Pancreas (tissue), 10 donors: ENCODE data around the gene RXFP2. TPM values are rescaled to one million over a fixed set of nuclear protein-coding genes. Genes with fewer than 3 reads are reported as not detected.

Experiments used
- ATAC-seq, 4 donors: fragments of 200-7000 bp; cut with Tn5 transposase; one replicate each; pipeline versions ENCODE4 v1.8.0 to v1.9.1; 2020; ENCODE audit warnings: mild to moderate bottlenecking in 4 of 4, moderate library complexity in 4 of 4
- DNase-seq, 6 donors: peaks; one replicate each; pipeline ENCODE4 v3.0.0-alpha.2; 2020
- FAIRE-seq: peaks from 2 replicates; lab custom pipeline; 2012; peaks lifted over from hg19 to GRCh38; lab: Jason Lieb, UNC
- H3K27ac ChIP-seq, 4 donors: fragments of 200-600 bp; sonication (generic); 1 replicate in 3 of 4; 2 replicates in 1 of 4; pipeline versions ENCODE4 v1.5.0 to v1.8.0; 2020
- H3K27me3 ChIP-seq, 4 donors: fragments of 200-600 bp; one replicate each; pipeline ENCODE4 v1.8.0; 2021
- H3K36me3 ChIP-seq, 3 donors: fragments of 200-600 bp; sonication (generic) in 1 of 3; one replicate each; pipeline versions ENCODE4 v1.5.0 to v1.8.0; 2020 to 2021
- H3K4me1 ChIP-seq, 3 donors: fragments of 200-600 bp; one replicate each; pipeline ENCODE4 v1.8.0; 2021
- H3K4me3 ChIP-seq, 4 donors: fragments of 200-600 bp; sonication (generic) in 2 of 4; one replicate each; pipeline versions ENCODE4 v1.5.0 to v1.8.0; 2020 to 2021
- H3K9me3 ChIP-seq, 4 donors: fragments of 200-600 bp; one replicate each; pipeline ENCODE4 v1.8.0; 2021
- WGBS, 2 donors: extraction: QIAGEN DNeasy Blood & Tissue Kit; methylation state at CpG; one replicate each; pipeline ENCODE4 v1.1.7; 2013; 5-methylcytosine and 5-hydroxymethylcytosine counted together
- intact Hi-C, 3 donors: fragments of 100-400 bp; cut with DNase I; formaldehyde crosslinking; loops; one replicate each; pipeline versions ENCODE4 v1.11.1 to v1.14.2; 2022
- polyA plus RNA-seq, 2 donors: library from polyadenylated mRNA; stranded (reverse); fragments of 200-250 nt; gene quantifications; one replicate each; pipeline ENCODE4 v1.2.3, GENCODE V29; 2013
- total RNA-seq, 6 donors: library from RNA; stranded (reverse); fragmentation: NEBNext Ultra II Directional in 4 of 6; extraction: Animal tissue kit (Norgen Biotek cat#: 25700) in 4 of 6; gene quantifications; one replicate each; pipeline versions ENCODE4 v1.2.1 to v1.2.4, GENCODE V29; 2021 to 2023
- TF ChIP-seq, protein P1 (sequence below), 4 donors: fragments of 200-600 bp; sonication (generic) in 3 of 4; IDR thresholded peaks; one replicate each; pipeline versions ENCODE4 v1.5.0 to v1.8.0; 2021; ENCODE audit warnings: antibody characterized with exemption in 4 of 4
- donor health status: healthy with polysubstance abuse.
- donor health status: DM: no; HTN: no; CAD: no; lungs with moderate emphysema.
- donor health status: DM: no; HTN: no; CAD: no.
- donor health status: control.
- donor health status: control.
- donor health status: Bipolar disorder and iron deficiency.
- donor health status: DM: yes; HTN: yes; CAD: no.
- donor health status: DM: no; HTN: no; CAD: no.
- donor health status: DM: no; HTN: no; CAD: no.
- donor health status: DM: yes; HTN: yes; CAD: no.

Gene RXFP2
- total and polyA plus RNA-seq, 8 donors, result 0.02 TPM; not detected in 7

DNA sequence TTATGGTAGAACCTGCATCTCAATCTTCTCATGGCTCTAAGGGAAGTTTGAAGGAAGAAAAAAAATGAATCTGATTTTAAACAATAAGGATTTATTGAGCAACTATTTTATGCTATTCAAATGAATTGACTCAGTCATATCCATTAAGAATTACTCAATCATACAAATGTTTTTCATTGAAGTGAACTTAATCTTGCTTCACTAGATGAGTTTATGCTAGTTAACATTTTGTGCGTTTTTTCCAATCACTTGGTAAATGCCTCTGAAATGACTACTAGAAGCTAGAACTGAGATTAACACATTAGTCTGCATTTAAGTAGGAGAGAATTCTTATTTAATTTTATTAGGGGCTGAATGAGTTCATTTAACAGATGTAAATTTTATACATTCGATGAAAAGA is 25.2 kb downstream of the RXFP2 start:
- no peak overlapping the region for H3K4me3 ChIP-seq
- no peaks in the 10 kb centered on the region for H3K9me3 ChIP-seq
- H3K4me1 ChIP-seq, result no peaks in the 10 kb centered on the region
- WGBS, 2 donors, result 68 to 81% methylated on average over 2 of the region's 2 CpGs
- H3K27me3 ChIP-seq, result no peaks in the 10 kb centered on the region
- H3K36me3 ChIP-seq, result no peaks in the 10 kb centered on the region
- TF ChIP-seq, protein P1, sequence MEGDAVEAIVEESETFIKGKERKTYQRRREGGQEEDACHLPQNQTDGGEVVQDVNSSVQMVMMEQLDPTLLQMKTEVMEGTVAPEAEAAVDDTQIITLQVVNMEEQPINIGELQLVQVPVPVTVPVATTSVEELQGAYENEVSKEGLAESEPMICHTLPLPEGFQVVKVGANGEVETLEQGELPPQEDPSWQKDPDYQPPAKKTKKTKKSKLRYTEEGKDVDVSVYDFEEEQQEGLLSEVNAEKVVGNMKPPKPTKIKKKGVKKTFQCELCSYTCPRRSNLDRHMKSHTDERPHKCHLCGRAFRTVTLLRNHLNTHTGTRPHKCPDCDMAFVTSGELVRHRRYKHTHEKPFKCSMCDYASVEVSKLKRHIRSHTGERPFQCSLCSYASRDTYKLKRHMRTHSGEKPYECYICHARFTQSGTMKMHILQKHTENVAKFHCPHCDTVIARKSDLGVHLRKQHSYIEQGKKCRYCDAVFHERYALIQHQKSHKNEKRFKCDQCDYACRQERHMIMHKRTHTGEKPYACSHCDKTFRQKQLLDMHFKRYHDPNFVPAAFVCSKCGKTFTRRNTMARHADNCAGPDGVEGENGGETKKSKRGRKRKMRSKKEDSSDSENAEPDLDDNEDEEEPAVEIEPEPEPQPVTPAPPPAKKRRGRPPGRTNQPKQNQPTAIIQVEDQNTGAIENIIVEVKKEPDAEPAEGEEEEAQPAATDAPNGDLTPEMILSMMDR (IDR thresholded peaks at IDR 0.05), result no peak
- intact Hi-C loops, result no loop called here
- no peak overlapping the region for H3K27ac ChIP-seq
- FAIRE-seq (no peak), DNase-seq (no peak), ATAC-seq (no peak)

DNA sequence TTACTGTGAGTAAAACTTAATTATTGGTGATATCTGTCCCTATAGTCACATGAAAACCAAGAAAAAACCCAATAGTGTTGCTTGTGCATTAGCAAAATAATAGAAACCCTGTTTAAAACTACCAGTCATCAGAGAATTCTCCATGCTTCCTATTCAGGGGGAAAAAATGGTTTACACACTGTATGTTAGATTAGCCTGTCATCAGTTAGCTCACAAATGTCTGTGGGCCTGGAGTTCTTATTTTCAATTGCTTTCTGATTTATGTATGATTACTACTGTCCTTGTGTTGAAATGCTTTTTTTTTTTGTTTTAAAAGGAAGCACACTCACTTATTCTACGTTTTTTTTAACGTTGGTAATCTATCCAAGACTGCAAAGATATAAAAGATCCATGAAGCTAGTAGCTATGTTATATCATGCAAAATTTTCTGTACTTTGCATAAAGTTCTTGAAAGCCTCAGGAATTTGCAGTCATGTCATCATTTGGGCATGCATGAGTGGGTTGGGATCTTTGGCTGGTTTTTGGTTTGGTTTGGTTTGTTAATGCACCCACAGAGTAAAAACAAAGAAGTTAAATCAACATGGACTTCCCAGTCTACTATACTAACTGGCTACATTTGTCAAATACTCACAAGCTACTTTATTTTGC is 25.9 kb downstream of the RXFP2 start:
- Histone ChIP-seq H3K36me3 (no peaks in the 10 kb centered on the region), H3K9me3 (no peaks in the 10 kb centered on the region), H3K4me3 (no peak overlapping the region), H3K27me3 (no peaks in the 10 kb centered on the region), H3K4me1 (no peaks in the 10 kb centered on the region), H3K27ac (no peak overlapping the region)
- 23 to 34% methylated on average over 2 of the region's 2 CpGs for WGBS, 2 donors
- DNase-seq (no peak), FAIRE-seq (no peak), ATAC-seq (no peak)
- intact Hi-C loops, result no loop called here
- TF ChIP-seq, protein P1 (IDR thresholded peaks at IDR 0.05), result no peak

DNA sequence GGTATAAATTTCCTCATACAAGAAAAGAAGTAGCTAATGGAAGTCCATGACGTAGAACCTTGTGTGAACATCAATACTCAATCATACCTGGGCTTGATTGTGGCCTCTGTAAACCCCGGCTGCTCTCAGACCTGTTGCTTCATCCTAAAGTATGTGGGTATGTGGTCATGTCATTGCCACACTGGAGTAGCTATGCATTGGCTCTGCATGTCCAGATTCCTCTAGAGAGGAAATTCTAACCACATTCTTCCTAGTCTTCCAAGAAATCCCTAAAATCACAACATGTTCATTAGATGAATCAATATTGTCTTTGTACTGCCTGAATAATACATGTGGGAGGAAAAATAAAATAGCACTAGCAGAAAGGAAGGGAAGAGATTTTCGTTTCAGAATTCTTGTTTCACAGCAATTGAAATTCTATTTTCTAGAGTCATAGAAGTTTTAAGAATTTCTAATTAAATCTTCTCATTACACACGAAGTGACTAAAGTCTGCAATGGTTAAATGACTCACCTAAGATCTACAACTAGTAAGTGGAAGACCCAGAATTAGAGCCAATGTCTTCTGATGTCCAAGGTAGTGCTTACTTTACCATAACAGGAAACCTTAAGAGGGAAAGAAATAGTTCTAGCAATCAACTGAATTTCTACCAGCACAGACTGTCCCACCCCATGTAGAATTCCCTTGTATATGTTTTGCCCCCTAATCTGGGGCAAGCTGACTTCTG is 28.0 kb downstream of the RXFP2 start:
- no peaks in the 10 kb centered on the region for H3K36me3 ChIP-seq
- no peak overlapping the region for H3K27ac ChIP-seq
- no peaks in the 10 kb centered on the region for H3K9me3 ChIP-seq
- DNase-seq, result no peak
- H3K4me3 ChIP-seq, result no peak overlapping the region
- WGBS, 2 donors, result 40 to 54% methylated on average over 4 of the region's 4 CpGs
- TF ChIP-seq, protein P1 (IDR thresholded peaks at IDR 0.05), result no peak
- intact Hi-C loops, result no loop called here
- no peaks in the 10 kb centered on the region for H3K27me3 ChIP-seq
- FAIRE-seq, result no peak
- H3K4me1 ChIP-seq, result no peaks in the 10 kb centered on the region
- ATAC-seq, result no peak

DNA sequence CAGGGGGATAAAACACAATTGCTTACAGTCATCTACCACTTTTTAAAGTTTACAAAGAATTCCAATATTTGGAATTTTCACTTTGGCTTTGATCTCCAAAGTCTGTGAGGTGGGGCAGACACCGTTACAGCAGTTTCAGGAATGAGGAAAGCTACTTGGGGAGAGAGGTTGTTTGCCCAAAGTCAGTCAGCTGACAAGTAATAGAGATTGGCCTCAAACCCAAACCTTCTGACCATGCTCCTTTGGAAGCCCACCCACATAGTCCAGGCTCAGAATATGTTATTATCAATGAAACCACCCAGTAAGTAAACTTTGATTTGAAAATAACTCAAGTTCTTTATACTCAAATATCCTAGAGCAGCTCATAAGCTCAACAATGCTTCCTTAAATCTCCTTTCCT is 29.0 kb downstream of the RXFP2 start:
- Histone ChIP-seq H3K27ac (no peak overlapping the region), H3K36me3 (no peaks in the 10 kb centered on the region), H3K9me3 (no peaks in the 10 kb centered on the region), H3K27me3 (no peaks in the 10 kb centered on the region), H3K4me3 (no peak overlapping the region), H3K4me1 (no peaks in the 10 kb centered on the region)
- DNase-seq (no peak), FAIRE-seq (no peak), ATAC-seq (no peak)
- WGBS, 2 donors, result 36 to 44% methylated on average over 1 of the region's 1 CpG
- intact Hi-C loops, result no loop called here
- TF ChIP-seq, protein P1 (IDR thresholded peaks at IDR 0.05), result no peak

DNA sequence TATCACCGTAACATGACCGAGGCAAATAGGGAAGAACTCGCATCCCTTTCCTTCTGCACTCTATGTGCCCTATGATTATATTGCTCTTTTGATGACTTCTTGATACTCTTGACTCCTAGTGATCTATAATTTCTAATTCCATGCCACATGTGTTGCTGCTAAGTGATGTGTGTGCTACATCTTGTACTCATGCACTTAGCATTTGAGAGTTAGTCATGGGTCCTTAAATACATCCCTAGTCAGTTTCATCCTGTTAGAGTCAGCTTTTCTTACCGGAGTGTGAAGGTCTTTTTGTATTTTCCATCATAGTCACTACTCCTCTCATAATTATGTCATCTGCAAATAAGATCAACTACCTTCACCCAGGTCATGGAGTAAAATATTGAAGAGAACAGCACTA is 30.2 kb downstream of the RXFP2 start:
- 66 to 82% methylated on average over 4 of the region's 4 CpGs for WGBS, 2 donors
- Histone ChIP-seq H3K4me3 (no peak overlapping the region), H3K27me3 (no peaks in the 10 kb centered on the region), H3K9me3 (no peaks in the 10 kb centered on the region), H3K36me3 (no peaks in the 10 kb centered on the region), H3K4me1 (no peaks in the 10 kb centered on the region), H3K27ac (no peak overlapping the region)
- ATAC-seq (no peak), FAIRE-seq (no peak), DNase-seq (no peak)
- TF ChIP-seq, protein P1 (IDR thresholded peaks at IDR 0.05), result no peak
- intact Hi-C loops, result no loop called here
